HUES64 (cell line): ENCODE data around the gene PACSIN1.

Source experiments
- H3K27ac ChIP-seq: 2 replicates; pipeline ENCODE4 v1.7.0; 2013; ENCODE audit warnings: low read depth, low read length, inconsistent platforms
- H3K27me3 ChIP-seq: 2 replicates; pipeline ENCODE4 v1.6.1; 2013; ENCODE audit warnings: mild to moderate bottlenecking, low read length; ENCODE audit not compliant: insufficient read depth
- H3K36me3 ChIP-seq: 2 replicates; pipeline ENCODE4 v1.6.1; 2013; ENCODE audit warnings: mild to moderate bottlenecking, low read length; ENCODE audit not compliant: insufficient read depth
- H3K4me1 ChIP-seq: 2 replicates; pipeline ENCODE4 v1.6.1; 2013; ENCODE audit warnings: mild to moderate bottlenecking, low read length, moderate library complexity; ENCODE audit not compliant: insufficient read depth
- H3K4me3 ChIP-seq: 2 replicates; pipeline ENCODE4 v1.5.1; 2013; ENCODE audit warnings: mild to moderate bottlenecking, low read length, moderate library complexity
- H3K9ac ChIP-seq: 2 replicates; pipeline ENCODE4 v1.6.1; 2013; ENCODE audit warnings: mild to moderate bottlenecking, low read depth, low read length
- H3K9me3 ChIP-seq: 2 replicates; pipeline ENCODE4 v1.6.1; 2013; ENCODE audit warnings: low read depth, low read length; ENCODE audit not compliant: insufficient read depth
- WGBS: fragments of 150-250, 120-280 bp; methylation state at CpG from one replicate; pipeline ENCODE4 v1.1.7; 2013; ENCODE audit warnings: missing lambda C conversion rate; 5-methylcytosine and 5-hydroxymethylcytosine counted together

The PACSIN1 gene

GRCh38 chr6:34580707-34581560, 115.1 kb downstream of the PACSIN1 start:
- no peak overlapping the region for H3K27ac ChIP-seq
- H3K4me3 ChIP-seq, result no peak overlapping the region
- H3K9me3 ChIP-seq, result no peaks in the 10 kb centered on the region
- no peaks in the 10 kb centered on the region for H3K27me3 ChIP-seq
- peaks cover 3% of the 10 kb centered on the region; the same call in 1 of the 2 replicates for H3K4me1 ChIP-seq
- WGBS, result 91% methylated on average over 6 of the region's 6 CpGs
- no peak overlapping the region for H3K9ac ChIP-seq
- H3K36me3 ChIP-seq, result no peaks in the 10 kb centered on the region; the same call in 1 of the 2 replicates

GRCh38 chr6:34581561-34581920, 115.7 kb downstream of the PACSIN1 start:
- H3K36me3 ChIP-seq, result no peaks in the 10 kb centered on the region; the same call in 1 of the 2 replicates
- H3K4me1 ChIP-seq, result peaks cover 3% of the 10 kb centered on the region; the same call in 1 of the 2 replicates
- H3K27me3 ChIP-seq, result no peaks in the 10 kb centered on the region
- no peak overlapping the region for H3K27ac ChIP-seq
- no peak overlapping the region for H3K4me3 ChIP-seq
- H3K9me3 ChIP-seq, result no peaks in the 10 kb centered on the region
- H3K9ac ChIP-seq, result no peak overlapping the region
- WGBS, result 96% methylated on average over 4 of the region's 4 CpGs

GRCh38 chr6:34583461-34583860, 117.6 kb downstream of the PACSIN1 start:
- Histone ChIP-seq H3K36me3 (peaks cover 3% of the 10 kb centered on the region; the same call in 1 of the 2 replicates), H3K27ac (no peak overlapping the region), H3K4me1 (peaks cover 18% of the 10 kb centered on the region), H3K9me3 (no peaks in the 10 kb centered on the region), H3K27me3 (no peaks in the 10 kb centered on the region), H3K4me3 (no peak overlapping the region), H3K9ac (no peak overlapping the region)
- WGBS, result 89% methylated on average over 6 of the region's 6 CpGs

- Histone ChIP-seq H3K27ac (no peak overlapping the region), H3K9ac (no peak overlapping the region), H3K9me3 (no peaks in the 10 kb centered on the region), H3K4me1 (peaks cover 18% of the 10 kb centered on the region), H3K27me3 (no peaks in the 10 kb centered on the region), H3K4me3 (no peak overlapping the region), H3K36me3 (peaks cover 3% of the 10 kb centered on the region; the same call in 1 of the 2 replicates)
- WGBS, result 63% methylated on average over 4 of the region's 5 CpGs
Measured at GRCh38 chr6:34583861-34584604, 118.2 kb downstream of the PACSIN1 start.

- H3K36me3 ChIP-seq, result peaks cover 3% of the 10 kb centered on the region; the same call in 1 of the 2 replicates
- 93% methylated on average over 9 of the region's 9 CpGs for WGBS
- H3K27me3 ChIP-seq, result no peaks in the 10 kb centered on the region
- no peak overlapping the region for H3K9ac ChIP-seq
- no peaks in the 10 kb centered on the region for H3K9me3 ChIP-seq
- no peak overlapping the region for H3K4me3 ChIP-seq
- no peak overlapping the region for H3K27ac ChIP-seq
- H3K4me1 ChIP-seq, result peaks cover 23% of the 10 kb centered on the region
Measured at GRCh38 chr6:34584694-34585093, 118.8 kb downstream of the PACSIN1 start.
